Fibroblast of villous mesenchyme (primary cell): ENCODE measurements around the gene KCNAB1. TPM values are rescaled to one million over a fixed set of nuclear protein-coding genes. Genes with fewer than 3 reads are reported as not detected.

Source experiments
- DNase-seq: peaks from one replicate; pipeline ENCODE4 v3.0.0-alpha.2; 2010; ENCODE audit warnings: low read depth
- H3K4me3 ChIP-seq: 2 replicates; pipeline ENCODE4 v1.5.1; 2011; ENCODE audit warnings: low read depth, mild to moderate bottlenecking, low read length
- total RNA-seq: library from RNA; depleted of rRNA; stranded (reverse); fragments of >200 nt; gene quantifications from 2 replicates; pipeline ENCODE4 v1.2.3, GENCODE V29; 2012
- TF ChIP-seq, protein P1 (sequence below): IDR thresholded peaks from 2 replicates; pipeline ENCODE4 v1.5.1; 2012; ENCODE audit warnings: low read depth, mild to moderate bottlenecking, low read length; ENCODE audit not compliant: insufficient read depth

The KCNAB1 gene
- total RNA-seq, 1 donor, result not detected

DNA sequence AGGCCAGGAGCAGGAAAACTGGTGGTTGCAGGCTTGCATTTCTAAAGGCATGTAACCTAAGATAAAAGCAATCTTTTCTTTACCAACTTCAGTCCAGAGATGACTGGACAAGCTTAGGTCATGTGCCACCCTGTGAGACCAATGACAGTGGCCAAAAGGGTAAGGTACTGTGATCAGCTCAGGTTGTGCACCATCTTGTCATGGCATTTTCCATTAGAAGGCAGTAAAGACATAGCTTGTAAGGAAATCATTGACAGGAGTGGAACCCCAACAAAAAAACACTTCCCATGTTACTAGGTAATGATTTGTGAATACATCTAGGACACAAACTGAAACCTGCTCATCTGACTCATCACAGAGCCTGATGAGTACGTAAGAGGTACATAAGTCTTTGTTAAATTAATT is 399.4 kb downstream of the KCNAB1 start:
- TF ChIP-seq, protein P1, sequence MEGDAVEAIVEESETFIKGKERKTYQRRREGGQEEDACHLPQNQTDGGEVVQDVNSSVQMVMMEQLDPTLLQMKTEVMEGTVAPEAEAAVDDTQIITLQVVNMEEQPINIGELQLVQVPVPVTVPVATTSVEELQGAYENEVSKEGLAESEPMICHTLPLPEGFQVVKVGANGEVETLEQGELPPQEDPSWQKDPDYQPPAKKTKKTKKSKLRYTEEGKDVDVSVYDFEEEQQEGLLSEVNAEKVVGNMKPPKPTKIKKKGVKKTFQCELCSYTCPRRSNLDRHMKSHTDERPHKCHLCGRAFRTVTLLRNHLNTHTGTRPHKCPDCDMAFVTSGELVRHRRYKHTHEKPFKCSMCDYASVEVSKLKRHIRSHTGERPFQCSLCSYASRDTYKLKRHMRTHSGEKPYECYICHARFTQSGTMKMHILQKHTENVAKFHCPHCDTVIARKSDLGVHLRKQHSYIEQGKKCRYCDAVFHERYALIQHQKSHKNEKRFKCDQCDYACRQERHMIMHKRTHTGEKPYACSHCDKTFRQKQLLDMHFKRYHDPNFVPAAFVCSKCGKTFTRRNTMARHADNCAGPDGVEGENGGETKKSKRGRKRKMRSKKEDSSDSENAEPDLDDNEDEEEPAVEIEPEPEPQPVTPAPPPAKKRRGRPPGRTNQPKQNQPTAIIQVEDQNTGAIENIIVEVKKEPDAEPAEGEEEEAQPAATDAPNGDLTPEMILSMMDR, result no peak
- DNase-seq, result no peak
- no peak overlapping the region for H3K4me3 ChIP-seq

DNA sequence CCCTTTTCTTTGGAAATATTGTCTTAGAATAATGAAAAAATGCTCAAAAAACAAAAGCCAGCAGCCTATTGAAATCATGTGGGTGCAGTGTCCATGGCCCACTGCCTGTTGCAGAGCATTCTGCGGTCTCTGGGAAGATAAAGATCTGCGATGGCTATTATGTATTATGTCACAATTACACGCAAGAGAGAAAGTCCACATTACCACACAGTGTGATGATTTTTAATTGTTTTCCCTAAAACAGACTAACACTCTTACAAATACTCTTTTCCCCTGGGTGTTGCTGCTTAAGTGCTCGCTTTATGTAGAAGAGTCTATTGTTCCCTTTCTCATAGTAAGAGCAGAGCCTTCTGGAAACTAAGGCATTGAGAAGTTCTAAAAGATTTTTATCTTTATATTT is 402.3 kb downstream of the KCNAB1 start:
- H3K4me3 ChIP-seq, result no peak overlapping the region
- TF ChIP-seq, protein P1, result no peak
- peak; percentile 69 for DNase-seq

DNA sequence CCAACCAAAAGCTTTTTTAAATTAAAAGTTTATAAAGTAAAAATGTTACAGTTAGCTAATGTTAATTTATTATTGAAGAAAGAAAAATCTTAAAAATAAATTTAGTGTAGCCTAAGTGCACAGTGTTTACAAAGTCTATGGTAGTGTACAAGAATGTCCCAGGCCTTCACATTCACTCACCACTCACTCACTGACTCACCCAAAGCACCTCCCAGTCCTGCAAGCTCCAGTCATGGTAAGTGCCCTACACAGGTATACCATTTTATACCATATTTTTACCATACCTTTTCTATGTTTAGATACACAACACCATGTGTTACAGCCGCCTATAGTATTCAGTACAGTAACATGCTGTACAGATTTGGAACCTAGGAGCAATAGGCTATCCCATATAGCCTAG is 405.4 kb downstream of the KCNAB1 start:
- DNase-seq, result no peak
- TF ChIP-seq, protein P1, result no peak
- no peak overlapping the region for H3K4me3 ChIP-seq

DNA sequence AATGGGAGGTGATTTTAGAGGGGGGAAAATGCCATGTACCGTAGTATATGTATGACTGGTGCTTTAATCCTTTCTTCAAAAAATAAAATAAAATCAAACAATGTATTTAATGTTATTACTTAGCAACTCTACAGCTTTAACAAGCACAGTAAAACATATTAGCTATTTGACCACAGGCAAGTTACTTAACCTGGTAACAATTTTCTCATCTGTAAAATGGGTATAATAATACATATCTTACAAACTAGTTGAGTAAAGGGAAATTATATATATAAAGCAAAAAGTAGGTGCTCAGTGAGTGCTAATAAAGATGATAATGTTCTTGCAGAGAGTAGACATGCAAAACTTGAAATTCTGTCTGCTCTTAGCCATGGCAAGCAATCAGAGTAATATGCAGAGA is 406.7 kb downstream of the KCNAB1 start:
- TF ChIP-seq, protein P1, result no peak
- no peak for DNase-seq
- no peak overlapping the region for H3K4me3 ChIP-seq

DNA sequence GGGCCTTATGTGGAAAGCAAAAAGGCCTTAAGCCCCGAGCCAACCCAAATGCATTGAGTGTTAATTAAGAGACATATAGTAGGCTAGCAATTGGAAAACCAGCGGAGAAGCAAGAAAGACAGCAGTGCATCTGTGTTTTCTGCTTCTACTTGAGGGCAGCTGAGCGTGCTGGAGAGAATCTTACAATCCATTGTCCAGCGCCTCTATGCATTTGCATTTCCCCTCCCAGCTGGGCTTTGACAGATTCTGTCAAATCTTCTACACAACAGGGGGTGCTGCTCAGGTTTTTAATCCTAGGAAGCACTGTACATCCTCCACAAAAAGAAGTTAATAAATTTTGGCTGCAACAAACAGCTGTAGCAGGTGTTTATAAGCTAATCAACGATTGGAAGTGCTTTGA is 410.6 kb downstream of the KCNAB1 start:
- no peak overlapping the region for H3K4me3 ChIP-seq
- DNase-seq, result no peak
- TF ChIP-seq, protein P1, result no peak

DNA sequence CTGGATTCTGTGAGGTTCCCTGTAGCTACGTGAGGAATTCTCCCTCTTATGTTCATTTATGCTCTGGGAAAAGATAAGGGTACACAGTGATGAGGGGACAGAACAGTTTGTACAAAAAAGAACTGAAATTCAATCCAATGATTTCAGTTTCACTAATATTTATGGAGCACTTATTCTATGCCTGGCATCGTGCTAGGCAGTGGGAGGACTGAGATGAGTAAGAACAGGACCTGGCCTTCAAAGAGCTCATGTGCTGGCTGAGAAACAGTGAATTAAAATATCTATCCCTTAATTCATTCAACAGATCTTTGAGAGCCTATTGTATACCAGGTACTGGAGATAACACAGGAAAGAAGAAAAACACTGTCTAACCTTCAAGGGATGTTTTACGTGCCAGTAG is 412.4 kb downstream of the KCNAB1 start:
- no peak for DNase-seq
- H3K4me3 ChIP-seq, result no peak overlapping the region
- TF ChIP-seq, protein P1, result no peak

DNA sequence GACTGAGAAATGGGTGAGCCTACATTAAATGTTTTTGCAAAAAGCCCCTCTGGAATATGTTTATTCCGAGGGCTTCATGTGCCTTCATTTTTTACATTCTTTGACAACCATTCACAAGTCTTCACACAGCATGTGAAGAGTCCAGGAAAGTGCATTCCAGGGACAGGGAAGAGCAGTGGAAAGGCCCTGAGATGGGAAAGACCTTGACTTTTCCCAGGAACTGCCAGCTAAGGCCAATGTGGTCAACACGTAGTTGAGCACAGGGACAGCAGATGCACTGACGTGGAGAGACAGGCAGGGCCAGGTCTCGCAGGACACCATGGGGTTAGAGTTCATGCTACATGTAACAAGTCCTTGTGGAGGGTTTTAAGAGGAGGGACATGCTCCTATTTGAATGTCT is 412.8 kb downstream of the KCNAB1 start:
- no peak overlapping the region for H3K4me3 ChIP-seq
- DNase-seq, result peak; percentile 77
- TF ChIP-seq, protein P1, result no peak
